ENCODE results near the gene RNASE8.

Gene RNASE8

GRCh38 chr14:21073921-21074320 is 16.3 kb downstream of the RNASE8 start:
- TF ChIP-seq, protein P1, sequence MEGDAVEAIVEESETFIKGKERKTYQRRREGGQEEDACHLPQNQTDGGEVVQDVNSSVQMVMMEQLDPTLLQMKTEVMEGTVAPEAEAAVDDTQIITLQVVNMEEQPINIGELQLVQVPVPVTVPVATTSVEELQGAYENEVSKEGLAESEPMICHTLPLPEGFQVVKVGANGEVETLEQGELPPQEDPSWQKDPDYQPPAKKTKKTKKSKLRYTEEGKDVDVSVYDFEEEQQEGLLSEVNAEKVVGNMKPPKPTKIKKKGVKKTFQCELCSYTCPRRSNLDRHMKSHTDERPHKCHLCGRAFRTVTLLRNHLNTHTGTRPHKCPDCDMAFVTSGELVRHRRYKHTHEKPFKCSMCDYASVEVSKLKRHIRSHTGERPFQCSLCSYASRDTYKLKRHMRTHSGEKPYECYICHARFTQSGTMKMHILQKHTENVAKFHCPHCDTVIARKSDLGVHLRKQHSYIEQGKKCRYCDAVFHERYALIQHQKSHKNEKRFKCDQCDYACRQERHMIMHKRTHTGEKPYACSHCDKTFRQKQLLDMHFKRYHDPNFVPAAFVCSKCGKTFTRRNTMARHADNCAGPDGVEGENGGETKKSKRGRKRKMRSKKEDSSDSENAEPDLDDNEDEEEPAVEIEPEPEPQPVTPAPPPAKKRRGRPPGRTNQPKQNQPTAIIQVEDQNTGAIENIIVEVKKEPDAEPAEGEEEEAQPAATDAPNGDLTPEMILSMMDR (IDR thresholded peaks at IDR 0.05; ENCODE audit: low read length, missing control alignments) = no peak
- DNase-seq (ENCODE audit: low read depth) = no peak
- H3K4me3 ChIP-seq (replicated peaks; ENCODE audit: low read depth, low read length) = no peak overlapping the region

- TF ChIP-seq, protein P1 (IDR thresholded peaks at IDR 0.05; ENCODE audit: low read length, missing control alignments) = no peak
- no peak overlapping the region for H3K4me3 ChIP-seq (replicated peaks; ENCODE audit: low read depth, low read length)
- DNase-seq (ENCODE audit: low read depth) = no peak
These were observed 17.0 kb downstream of the RNASE8 start for GRCh38 chr14:21074398-21075272.

- TF ChIP-seq, protein P1 (IDR thresholded peaks at IDR 0.05; ENCODE audit: low read length, missing control alignments) = no peak
- no peak overlapping the region for H3K4me3 ChIP-seq (replicated peaks; ENCODE audit: low read depth, low read length)
- DNase-seq (ENCODE audit: low read depth) = no peak
These were observed 18.3 kb downstream of the RNASE8 start for GRCh38 chr14:21075719-21076437.

DNA sequence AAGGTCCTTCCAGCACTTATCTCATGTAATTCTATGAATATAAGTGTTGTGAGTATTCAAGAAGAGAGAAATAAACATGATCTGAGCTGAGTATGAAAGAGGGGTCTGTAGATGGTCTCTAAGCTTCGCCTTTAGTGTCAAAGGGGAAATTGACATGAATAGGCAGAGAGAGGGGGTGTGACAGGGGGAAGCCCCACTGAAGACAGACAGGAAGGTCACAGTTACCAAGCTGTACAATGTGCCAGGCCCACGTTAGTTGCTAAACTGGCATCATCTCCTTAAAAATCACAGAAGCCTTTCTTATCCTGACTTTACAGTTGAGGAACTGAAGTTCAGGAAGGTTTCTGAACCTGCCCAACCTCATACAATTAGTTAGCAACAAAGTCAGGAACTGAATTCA is 20.1 kb downstream of the RNASE8 start:
- TF ChIP-seq, protein P1 (IDR thresholded peaks at IDR 0.05; ENCODE audit: low read length, missing control alignments) = no peak
- no peak for DNase-seq (ENCODE audit: low read depth)
- H3K4me3 ChIP-seq (replicated peaks; ENCODE audit: low read depth, low read length) = no peak overlapping the region

- H3K4me3 ChIP-seq (replicated peaks; ENCODE audit: low read depth, low read length) = no peak overlapping the region
- TF ChIP-seq, protein P1 (IDR thresholded peaks at IDR 0.05; ENCODE audit: low read length, missing control alignments) = no peak
- no peak for DNase-seq (ENCODE audit: low read depth)
These were observed 20.7 kb downstream of the RNASE8 start for GRCh38 chr14:21078287-21078686.

DNA sequence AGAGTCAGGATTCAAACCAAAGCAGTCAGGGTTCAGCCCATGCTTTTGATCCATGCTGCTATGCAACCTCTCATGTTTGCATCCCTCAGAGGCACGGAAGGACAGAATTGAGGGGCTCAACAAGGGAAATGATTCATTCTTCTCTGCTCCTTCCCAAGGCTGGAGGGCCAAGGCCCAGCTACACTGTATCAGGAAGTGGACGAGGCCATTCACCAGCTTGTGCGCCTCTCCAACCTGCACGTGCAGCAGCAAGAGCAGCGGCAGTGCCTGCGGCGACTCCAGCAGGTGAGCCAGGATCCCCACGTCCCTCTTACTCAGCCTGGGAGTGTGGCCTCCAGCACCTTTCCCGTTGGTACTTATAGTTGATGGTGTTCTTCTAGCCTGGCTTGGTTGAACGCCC is 21.1 kb downstream of the RNASE8 start:
- no peak overlapping the region for H3K4me3 ChIP-seq (replicated peaks; ENCODE audit: low read depth, low read length)
- DNase-seq (ENCODE audit: low read depth) = no peak
- TF ChIP-seq, protein P1 (IDR thresholded peaks at IDR 0.05; ENCODE audit: low read length, missing control alignments) = no peak
